H1 (cell line): Measurements from ENCODE around the gene LIPM. TPM values are rescaled to one million over a fixed set of nuclear protein-coding genes. Genes with fewer than 3 reads are reported as not detected.

ENCODE experiments used
- BCL11A ChIP-seq, 2 experiments: IDR thresholded peaks; one replicate each; pipeline ENCODE4 v1.6.1; 2011; ENCODE audit warnings: low read depth in 2 of 2, low read length in 2 of 2, mild to moderate bottlenecking in 2 of 2
- CHD1 ChIP-seq: IDR thresholded peaks from 2 replicates; pipeline ENCODE4 v1.6.1; 2012; ENCODE audit warnings: low read depth, low read length, improper control_type of control experiment
- CHD2 ChIP-seq: IDR thresholded peaks from 2 replicates; pipeline ENCODE4 v1.6.1; 2012; ENCODE audit warnings: low read length, improper control_type of control experiment
- CHD7 ChIP-seq: fragments of 300-600 bp; sonication (generic); IDR thresholded peaks from 2 replicates; pipeline ENCODE4 v1.7.1; 2012; ENCODE audit warnings: low read length, moderate library complexity, mild to moderate bottlenecking, inconsistent platforms; ENCODE audit not compliant: insufficient replicate concordance
- CTBP2 ChIP-seq: IDR thresholded peaks from 2 replicates; pipeline ENCODE4 v1.7.0; 2011; ENCODE audit warnings: borderline replicate concordance, mild to moderate bottlenecking, moderate library complexity, mixed read lengths, low read length; ENCODE audit not compliant: insufficient read depth, insufficient read length
- EGR1 ChIP-seq: IDR thresholded peaks from 2 replicates; pipeline ENCODE4 v1.6.1; 2011; ENCODE audit warnings: low read depth, low read length, borderline replicate concordance
- GABPA ChIP-seq: IDR thresholded peaks from 2 replicates; pipeline ENCODE4 v1.6.1; 2011; ENCODE audit warnings: mild to moderate bottlenecking, low read length, moderate library complexity, borderline replicate concordance; ENCODE audit not compliant: insufficient read depth
- MAFK ChIP-seq: IDR thresholded peaks from 2 replicates; pipeline ENCODE4 v1.6.1; 2012; ENCODE audit warnings: low read depth, mild to moderate bottlenecking, improper control_type of control experiment, low read length
- RXRA ChIP-seq: IDR thresholded peaks from 2 replicates; pipeline ENCODE4 v1.6.1; 2011; ENCODE audit warnings: low read depth, mild to moderate bottlenecking, low read length, moderate library complexity; ENCODE audit not compliant: insufficient read depth
- SRF ChIP-seq: IDR thresholded peaks from 2 replicates; pipeline ENCODE4 v1.6.1; 2011; ENCODE audit warnings: mild to moderate bottlenecking, low read depth, low read length, moderate library complexity
- TCF12 ChIP-seq: IDR thresholded peaks from 2 replicates; pipeline ENCODE4 v1.6.1; 2011; ENCODE audit warnings: low read depth, mild to moderate bottlenecking, low read length
- TEAD4 ChIP-seq: IDR thresholded peaks from 2 replicates; pipeline ENCODE4 v1.6.1; 2012; ENCODE audit warnings: low read depth, low read length, inconsistent platforms, mixed read lengths
- ZNF274 ChIP-seq: IDR thresholded peaks from 2 replicates; pipeline ENCODE4 v1.7.0; 2012; ENCODE audit warnings: low read length, borderline replicate concordance; ENCODE audit errors: extremely low read depth
- polyA plus RNA-seq, 7 experiments: library from polyadenylated mRNA; depleted of rRNA in 3 of 7; stranded (reverse) in 5 of 7; unstranded in 2 of 7; fragments of >200 nt in 5 of 7; fragments of 200-250 nt in 2 of 7; gene quantifications; 1 replicate in 5 of 7; 2 replicates in 1 of 7; 4 replicates in 1 of 7; pipeline versions ENCODE4 v1.2.1 to v1.2.3, GENCODE V29; 2011 to 2013; ENCODE audit warnings: missing spikeins in 2 of 7, mixed read lengths in 2 of 7
- total RNA-seq: library from RNA; stranded (reverse); fragmentation: NEBNext Ultra II Directional; extraction: Animal tissue kit (Norgen Biotek cat#: 25700); gene quantifications from 2 replicates; pipeline ENCODE4 v1.2.1, GENCODE V29; 2021

The LIPM gene
- total and polyA plus RNA-seq, 2 of the 8 experiments (the other 6 are each of a cell fraction or from before 2014, with no cell fraction given) = not detected

GRCh38 chr10:88840881-88841280 is 38.4 kb downstream of the LIPM start (continued):
- TF ChIP-seq CHD7 (no peak), GABPA (no peak), MAFK (no peak), CTBP2 (no peak), ZNF274 (no peak), CHD1 (no peak), CHD2 (no peak), EGR1 (no peak), BCL11A (IDR thresholded peaks at IDR 0.05; ENCODE audit: low read depth in 2 of 2, low read length in 2 of 2) (no peak), TEAD4 (no peak), SRF (no peak), RXRA (no peak), TCF12 (no peak)
